HEK293 (cell line): ENCODE results near the gene USP6NL.

Experiments used
- BCL11B ChIP-seq: fragments of 450-650 bp; formaldehyde crosslinking; IDR thresholded peaks from 2 replicates; pipeline ENCODE4 v1.5.1; 2016; ENCODE audit warnings: low read depth, missing biosample characterization, missing genetic modification characterization
- EGR2 ChIP-seq: fragments of 450-650 bp; formaldehyde crosslinking; IDR thresholded peaks from 2 replicates; pipeline ENCODE4 v1.5.1; 2016; ENCODE audit warnings: low read depth, missing biosample characterization, missing genetic modification characterization
- GFI1B ChIP-seq: fragments of 450-650 bp; formaldehyde crosslinking; IDR thresholded peaks from 2 replicates; pipeline ENCODE4 v1.5.1; 2016; ENCODE audit warnings: missing biosample characterization, missing genetic modification characterization
- KLF1 ChIP-seq: fragments of 450-650 bp; formaldehyde crosslinking; IDR thresholded peaks from 2 replicates; pipeline ENCODE4 v1.5.1; 2016; ENCODE audit warnings: missing biosample characterization, missing genetic modification characterization
- KLF16 ChIP-seq: fragments of 450-650 bp; formaldehyde crosslinking; IDR thresholded peaks from 2 replicates; pipeline ENCODE4 v1.5.1; 2017; ENCODE audit warnings: missing biosample characterization, missing genetic modification characterization
- OSR2 ChIP-seq: fragments of 450-650 bp; formaldehyde crosslinking; IDR thresholded peaks from 2 replicates; pipeline ENCODE4 v1.5.1; 2016; ENCODE audit warnings: missing biosample characterization, missing genetic modification characterization
- PATZ1 ChIP-seq: fragments of 450-650 bp; formaldehyde crosslinking; IDR thresholded peaks from 2 replicates; pipeline ENCODE4 v1.5.1; 2016; ENCODE audit warnings: missing biosample characterization, missing genetic modification characterization
- SP2 ChIP-seq: fragments of 450-650 bp; formaldehyde crosslinking; IDR thresholded peaks from 2 replicates; pipeline ENCODE4 v1.5.1; 2016; ENCODE audit warnings: missing biosample characterization, missing genetic modification characterization
- WT1 ChIP-seq: fragments of 450-650 bp; formaldehyde crosslinking; IDR thresholded peaks from 2 replicates; pipeline ENCODE4 v1.5.1; 2016; ENCODE audit warnings: missing biosample characterization, missing genetic modification characterization
- YY2 ChIP-seq: fragments of 450-650 bp; formaldehyde crosslinking; IDR thresholded peaks from 2 replicates; pipeline ENCODE4 v1.5.1; 2016; ENCODE audit warnings: missing biosample characterization, missing genetic modification characterization
- ZBTB17 ChIP-seq: fragments of 450-650 bp; formaldehyde crosslinking; IDR thresholded peaks from 2 replicates; pipeline ENCODE4 v1.5.1; 2016; ENCODE audit warnings: missing biosample characterization, missing genetic modification characterization
- ZBTB21 ChIP-seq: fragments of 450-650 bp; formaldehyde crosslinking; IDR thresholded peaks from 2 replicates; pipeline ENCODE4 v1.5.1; 2017; ENCODE audit warnings: missing biosample characterization, missing genetic modification characterization
- ZBTB7A ChIP-seq: fragments of 450-650 bp; formaldehyde crosslinking; IDR thresholded peaks from 2 replicates; pipeline ENCODE4 v1.5.1; 2016; ENCODE audit warnings: low read depth, missing biosample characterization, missing genetic modification characterization
- ZEB2 ChIP-seq: fragments of 450-650 bp; formaldehyde crosslinking; IDR thresholded peaks from 2 replicates; pipeline ENCODE4 v1.5.1; 2016; ENCODE audit warnings: missing biosample characterization, missing genetic modification characterization
- ZFHX2 ChIP-seq: fragments of 450-650 bp; formaldehyde crosslinking; conservative IDR thresholded peaks from 2 replicates; pipeline ENCODE4 v1.5.1; 2016; ENCODE audit warnings: missing biosample characterization, missing genetic modification characterization
- ZFP69B ChIP-seq: fragments of 450-650 bp; formaldehyde crosslinking; IDR thresholded peaks from 2 replicates; pipeline ENCODE4 v1.5.1; 2016; ENCODE audit warnings: missing biosample characterization, missing genetic modification characterization
- ZNF114 ChIP-seq: fragments of 450-650 bp; formaldehyde crosslinking; IDR thresholded peaks from 2 replicates; pipeline ENCODE4 v1.5.0; 2017; ENCODE audit warnings: missing biosample characterization, missing genetic modification characterization
- ZNF157 ChIP-seq: fragments of 450-650 bp; formaldehyde crosslinking; IDR thresholded peaks from 2 replicates; pipeline ENCODE4 v1.5.1; 2016; ENCODE audit warnings: missing biosample characterization, missing genetic modification characterization
- ZNF2 ChIP-seq: fragments of 450-650 bp; formaldehyde crosslinking; IDR thresholded peaks from 2 replicates; pipeline ENCODE4 v1.5.1; 2016; ENCODE audit warnings: missing biosample characterization, missing genetic modification characterization
- ZNF23 ChIP-seq: fragments of 450-650 bp; formaldehyde crosslinking; IDR thresholded peaks from 2 replicates; pipeline ENCODE4 v1.5.1; 2016; ENCODE audit warnings: missing biosample characterization, missing genetic modification characterization, borderline replicate concordance
- ZNF335 ChIP-seq: fragments of 450-650 bp; formaldehyde crosslinking; conservative IDR thresholded peaks from 2 replicates; pipeline ENCODE4 v1.5.1; 2016; ENCODE audit warnings: missing biosample characterization, missing genetic modification characterization
- ZNF366 ChIP-seq: fragments of 450-650 bp; formaldehyde crosslinking; conservative IDR thresholded peaks from 2 replicates; pipeline ENCODE4 v1.5.1; 2016; ENCODE audit warnings: missing biosample characterization, missing genetic modification characterization
- ZNF398 ChIP-seq: fragments of 450-650 bp; formaldehyde crosslinking; IDR thresholded peaks from 2 replicates; pipeline ENCODE4 v1.5.1; 2017; ENCODE audit warnings: missing biosample characterization, missing genetic modification characterization
- ZNF600 ChIP-seq: fragments of 450-650 bp; formaldehyde crosslinking; IDR thresholded peaks from 2 replicates; pipeline ENCODE4 v1.5.1; 2016; ENCODE audit warnings: missing biosample characterization, missing genetic modification characterization
- ZNF626 ChIP-seq: fragments of 450-650 bp; sonication (Bioruptor Pico); formaldehyde crosslinking; IDR thresholded peaks from 2 replicates; pipeline ENCODE4 v1.5.1; 2018; ENCODE audit warnings: missing biosample characterization, missing genetic modification characterization, inconsistent platforms
- ZNF629 ChIP-seq: fragments of 450-650 bp; formaldehyde crosslinking; IDR thresholded peaks from 2 replicates; pipeline ENCODE4 v1.5.1; 2017; ENCODE audit warnings: missing biosample characterization, missing genetic modification characterization
- ZNF664 ChIP-seq: fragments of 450-650 bp; formaldehyde crosslinking; IDR thresholded peaks from 2 replicates; pipeline ENCODE4 v1.5.1; 2016; ENCODE audit warnings: missing biosample characterization, missing genetic modification characterization
- ZNF692 ChIP-seq: fragments of 450-650 bp; formaldehyde crosslinking; IDR thresholded peaks from 2 replicates; pipeline ENCODE4 v1.5.1; 2016; ENCODE audit warnings: missing biosample characterization, missing genetic modification characterization

USP6NL gene

GRCh38 chr10:11499425-11500071 is 111.9 kb downstream of the USP6NL start (continued):
- TF ChIP-seq ZNF692, result peak; percentile 98
- TF ChIP-seq ZBTB7A (tag by site-specific recombination), result no peak
- peak; percentile 56; the same call in 1 of the 2 replicates for TF ChIP-seq PATZ1 (tag by site-specific recombination)
- TF ChIP-seq OSR2 (tag by site-specific recombination), result no peak
- TF ChIP-seq YY2 (tag by site-specific recombination), result no peak
- peak; percentile 68 for TF ChIP-seq ZNF398 (tag by site-specific recombination)
- no peak for TF ChIP-seq GFI1B (tag by site-specific recombination)
- TF ChIP-seq KLF1 (tag by site-specific recombination), result 0 out of 2 replicates have a peak, but pooled peaks have one; percentile 13
- TF ChIP-seq ZNF2 (tag by site-specific recombination), result no peak
- TF ChIP-seq ZBTB17, result 0 out of 2 replicates have a peak, but pooled peaks have one; percentile 12
- peak; percentile 87 for TF ChIP-seq ZNF629 (tag by site-specific recombination)
- no peak for TF ChIP-seq SP2 (tag by site-specific recombination)
- peak; percentile 96 for TF ChIP-seq ZFP69B (tag by site-specific recombination)
- no peak for TF ChIP-seq KLF16
- peak; percentile 82 for TF ChIP-seq ZBTB21 (tag by site-specific recombination)
- no peak for TF ChIP-seq ZNF23 (tag by site-specific recombination)
- no peak for TF ChIP-seq ZFHX2
- TF ChIP-seq ZEB2 (tag by site-specific recombination), result peak; percentile 40
- no peak for TF ChIP-seq ZNF114
- TF ChIP-seq BCL11B, result no peak
- TF ChIP-seq ZNF157 (tag by site-specific recombination), result no peak
- TF ChIP-seq ZNF335 (tag by site-specific recombination), result peak; percentile 56
- no peak for TF ChIP-seq ZNF626 (tag by site-specific recombination)
- no peak for TF ChIP-seq ZNF664
- TF ChIP-seq ZNF366, result peak; percentile 90
- TF ChIP-seq WT1 (tag by site-specific recombination), result no peak
- TF ChIP-seq ZNF600 (tag by site-specific recombination), result peak; percentile 64
- TF ChIP-seq EGR2 (tag by site-specific recombination), result no peak
